ENCODE measurements around the gene NELFB. TPM values are rescaled to one million over a fixed set of nuclear protein-coding genes. Genes with fewer than 3 reads are reported as not detected.

NELFB gene
- total and polyA plus RNA-seq, 9 of the 15 experiments (the other 6 are each of a cell fraction or from before 2014, with no cell fraction given) = 0.24 to 84.0 (median 29.7) TPM

- TF ChIP-seq NR0B1 (IDR thresholded peaks at IDR 0.05; ENCODE audit: partially characterized antibody) = no peak
- TF ChIP-seq ZNF140 (CRISPR knock-in tag; IDR thresholded peaks at IDR 0.05) = no peak
- 0 out of 2 replicates have a peak, but pooled peaks have one; percentile 26 for TF ChIP-seq ZNF324 (CRISPR knock-in tag; IDR thresholded peaks at IDR 0.05)
- TF ChIP-seq ZKSCAN1 (IDR thresholded peaks at IDR 0.05; ENCODE audit: low read depth, low read length) = peak; percentile 37; the same call in 1 of the 2 replicates
- TF ChIP-seq KAT2B (IDR thresholded peaks at IDR 0.05; ENCODE audit: low read depth, low read length) = no peak
- no peak for TF ChIP-seq ZBTB1 (CRISPR knock-in tag; IDR thresholded peaks at IDR 0.05; ENCODE audit: borderline replicate concordance, low read depth)
- peak; percentile 58; the same call in 1 of the 2 replicates for TF ChIP-seq CBX1 (IDR thresholded peaks at IDR 0.05; ENCODE audit: low read depth)
- no peak for TF ChIP-seq TAF15 (IDR thresholded peaks at IDR 0.05; ENCODE audit: low read depth, low read length)
- 0 out of 2 replicates have a peak, but pooled peaks have one; percentile 7 for TF ChIP-seq ATF4 (CRISPR knock-in tag; IDR thresholded peaks at IDR 0.05)
- no peak for TF ChIP-seq RFX5 (IDR thresholded peaks at IDR 0.05; ENCODE audit: low read depth, low read length)
- TF ChIP-seq DLX4 (CRISPR knock-in tag; IDR thresholded peaks at IDR 0.05) = no peak
- TF ChIP-seq JUN (IDR thresholded peaks at IDR 0.05; ENCODE audit: borderline replicate concordance, low read depth, low read length) = no peak
- 0 out of 2 replicates have a peak, but pooled peaks have one; percentile 53 for TF ChIP-seq JUN (CRISPR knock-in tag; IDR thresholded peaks at IDR 0.05; ENCODE audit: borderline replicate concordance)
- TF ChIP-seq ZNF785 (CRISPR knock-in tag; IDR thresholded peaks at IDR 0.05) = no peak
- 0 out of 2 replicates have a peak, but pooled peaks have one; percentile 21 for TF ChIP-seq DEAF1 (CRISPR knock-in tag; IDR thresholded peaks at IDR 0.05)
- TF ChIP-seq TEAD1 (CRISPR knock-in tag; IDR thresholded peaks at IDR 0.05) = peak; percentile 66 to 80; a peak in 2 of 4 replicates
- TF ChIP-seq POLR2AphosphoS2 (IDR thresholded peaks at IDR 0.05; ENCODE audit: low read length) = peak; percentile 96; the same call in 1 of the 2 replicates
- peak; percentile 96 for TF ChIP-seq THRB (CRISPR knock-in tag; conservative IDR thresholded peaks at IDR 0.05)
- 0 out of 2 replicates have a peak, but pooled peaks have one; percentile 62 for TF ChIP-seq SMAD3 (CRISPR knock-in tag; conservative IDR thresholded peaks at IDR 0.05)
- TF ChIP-seq USF2 (CRISPR knock-in tag; IDR thresholded peaks at IDR 0.05) = peak; percentile 14; the same call in 1 of the 2 replicates
Measured at GRCh38 chr9:137243626-137244485, 11.3 kb upstream of the NELFB start (continued).
